Esophagus squamous epithelium (tissue), 4 donors: ENCODE measurements around the gene PERM1.

Source experiments
- POLR2A ChIP-seq, 4 donors: fragments of 450-650 bp; IDR thresholded peaks; one replicate each; pipeline ENCODE4 v1.6.1; 2017; ENCODE audit warnings: antibody characterized with exemption in 4 of 4, mild to moderate bottlenecking in 4 of 4, moderate library complexity in 3 of 4
- TF ChIP-seq, protein P1 (sequence below), 6 experiments: fragments of 450-650 bp in 4 of 6; fragments of 200-600 bp in 2 of 6; sonication (generic) in 2 of 6; IDR thresholded peaks; one replicate each; pipeline ENCODE4 v1.5.1; 2016 to 2019; ENCODE audit warnings: antibody characterized with exemption in 6 of 6, mild to moderate bottlenecking in 4 of 6, moderate library complexity in 4 of 6

DNA sequence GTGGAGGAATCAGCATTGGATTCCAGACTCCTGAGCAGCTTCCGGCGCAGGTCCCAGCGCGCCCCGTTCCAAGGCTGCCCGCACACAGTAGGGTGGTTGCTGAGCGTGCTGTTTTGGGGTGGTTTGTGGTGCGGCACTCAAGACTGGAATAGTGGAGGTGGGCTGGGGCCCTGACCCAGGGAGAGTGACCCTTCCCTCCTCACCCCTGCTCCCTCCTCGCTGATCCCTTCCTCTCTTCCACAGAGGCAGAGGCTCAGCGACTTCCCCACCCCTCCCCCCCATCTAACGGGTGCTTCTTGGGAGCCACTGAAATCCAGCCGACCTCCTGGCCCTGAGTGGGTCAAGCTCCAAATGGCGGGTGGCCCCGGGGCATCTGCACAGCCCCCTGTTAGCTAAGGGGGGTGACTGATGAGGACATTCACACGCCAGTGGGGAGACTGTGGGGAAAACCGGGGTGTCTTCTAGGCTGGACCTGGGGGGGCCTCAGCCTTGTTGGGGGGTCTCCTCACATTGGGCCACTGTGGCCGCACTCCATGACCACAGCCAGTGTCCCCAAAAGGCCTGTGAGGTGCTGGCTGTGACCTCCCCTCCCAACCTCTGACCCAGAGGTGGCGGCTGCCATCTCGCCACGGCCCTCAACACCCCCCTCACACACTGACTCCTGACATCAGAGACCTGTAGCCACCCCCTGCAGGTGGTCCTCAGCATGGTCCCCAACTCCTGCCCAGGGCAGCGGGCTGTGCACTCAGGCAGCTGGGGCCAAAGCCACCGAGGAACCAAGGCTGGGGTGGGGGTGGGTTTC, 21.9 kb upstream of the PERM1 start:
- TF ChIP-seq, protein P1, sequence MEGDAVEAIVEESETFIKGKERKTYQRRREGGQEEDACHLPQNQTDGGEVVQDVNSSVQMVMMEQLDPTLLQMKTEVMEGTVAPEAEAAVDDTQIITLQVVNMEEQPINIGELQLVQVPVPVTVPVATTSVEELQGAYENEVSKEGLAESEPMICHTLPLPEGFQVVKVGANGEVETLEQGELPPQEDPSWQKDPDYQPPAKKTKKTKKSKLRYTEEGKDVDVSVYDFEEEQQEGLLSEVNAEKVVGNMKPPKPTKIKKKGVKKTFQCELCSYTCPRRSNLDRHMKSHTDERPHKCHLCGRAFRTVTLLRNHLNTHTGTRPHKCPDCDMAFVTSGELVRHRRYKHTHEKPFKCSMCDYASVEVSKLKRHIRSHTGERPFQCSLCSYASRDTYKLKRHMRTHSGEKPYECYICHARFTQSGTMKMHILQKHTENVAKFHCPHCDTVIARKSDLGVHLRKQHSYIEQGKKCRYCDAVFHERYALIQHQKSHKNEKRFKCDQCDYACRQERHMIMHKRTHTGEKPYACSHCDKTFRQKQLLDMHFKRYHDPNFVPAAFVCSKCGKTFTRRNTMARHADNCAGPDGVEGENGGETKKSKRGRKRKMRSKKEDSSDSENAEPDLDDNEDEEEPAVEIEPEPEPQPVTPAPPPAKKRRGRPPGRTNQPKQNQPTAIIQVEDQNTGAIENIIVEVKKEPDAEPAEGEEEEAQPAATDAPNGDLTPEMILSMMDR (IDR thresholded peaks at IDR 0.05) = no peak
- no peak for TF ChIP-seq POLR2A (IDR thresholded peaks at IDR 0.05)
